ENCODE results near the gene SYTL3. TPM values are rescaled to one million over a fixed set of nuclear protein-coding genes. Genes with fewer than 3 reads are reported as not detected.

Gene SYTL3
- total and polyA plus RNA-seq, 2 donors from 2014 or later = 3.1 to 16.0 TPM

GRCh38 chr6:158783167-158783450 lies 133.3 kb downstream of the SYTL3 start:
- Histone ChIP-seq H3K36me3 (ENCODE audit: control insufficient read depth in 2 of 3, insufficient read depth in 3 of 3, low read length in 3 of 3) (peaks cover 6 to 80% (median 33%) of the 10 kb centered on the region in 3 donors), H3K27me3 (ENCODE audit: control insufficient read depth, insufficient read depth, low read length) (no peaks in the 10 kb centered on the region), H3K4me3 (ENCODE audit: low read length in 3 of 3) (no peak overlapping the region), H3K9me3 (ENCODE audit: control insufficient read depth in 2 of 3, insufficient read depth in 1 of 3, low read length in 3 of 3) (no peaks in the 10 kb centered on the region), H3K4me1 (ENCODE audit: control insufficient read depth in 2 of 3, insufficient read depth in 2 of 3, low read depth in 1 of 3, low read length in 3 of 3) (peaks cover 6 to 26% (median 9%) of the 10 kb centered on the region in 3 donors), H3K27ac (ENCODE audit: low read depth in 2 of 2, low read length in 2 of 2) (no peak overlapping the region), H3K9ac (ENCODE audit: low read length in 3 of 3) (no peak overlapping the region)
- intact Hi-C loops (cut with DNase I) = no loop called here
- DNase-seq = no peak
- no peak for FAIRE-seq
- no peak for TF ChIP-seq CTCF (IDR thresholded peaks at IDR 0.05; ENCODE audit: borderline replicate concordance, extremely low read depth, insufficient read depth)

GRCh38 chr6:158783851-158784250 lies 134.0 kb downstream of the SYTL3 start:
- peaks cover 6 to 28% (median 9%) of the 10 kb centered on the region in 3 donors for H3K4me1 ChIP-seq (ENCODE audit: control insufficient read depth in 2 of 3, insufficient read depth in 2 of 3, low read depth in 1 of 3, low read length in 3 of 3)
- TF ChIP-seq CTCF (IDR thresholded peaks at IDR 0.05; ENCODE audit: borderline replicate concordance, extremely low read depth, insufficient read depth) = no peak
- peaks cover 6 to 77% (median 30%) of the 10 kb centered on the region in 3 donors for H3K36me3 ChIP-seq (ENCODE audit: control insufficient read depth in 2 of 3, insufficient read depth in 3 of 3, low read length in 3 of 3)
- H3K27me3 ChIP-seq (ENCODE audit: control insufficient read depth, insufficient read depth, low read length) = no peaks in the 10 kb centered on the region
- H3K27ac ChIP-seq (ENCODE audit: low read depth in 2 of 2, low read length in 2 of 2) = no peak overlapping the region
- H3K9ac ChIP-seq (ENCODE audit: low read length in 3 of 3) = no peak overlapping the region
- FAIRE-seq (no peak), DNase-seq (no peak)
- H3K9me3 ChIP-seq (ENCODE audit: control insufficient read depth in 2 of 3, insufficient read depth in 1 of 3, low read length in 3 of 3) = no peaks in the 10 kb centered on the region
- H3K4me3 ChIP-seq (ENCODE audit: low read length in 3 of 3) = no peak overlapping the region
- intact Hi-C loops (cut with DNase I) = no loop called here

- H3K36me3 ChIP-seq (ENCODE audit: control insufficient read depth in 2 of 3, insufficient read depth in 3 of 3, low read length in 3 of 3) = peaks cover 6 to 72% (median 34%) of the 10 kb centered on the region in 3 donors
- DNase-seq (no peak), FAIRE-seq (no peak)
- no peaks in the 10 kb centered on the region for H3K9me3 ChIP-seq (ENCODE audit: control insufficient read depth in 2 of 3, insufficient read depth in 1 of 3, low read length in 3 of 3)
- no peaks in the 10 kb centered on the region for H3K27me3 ChIP-seq (ENCODE audit: control insufficient read depth, insufficient read depth, low read length)
- H3K4me1 ChIP-seq (ENCODE audit: control insufficient read depth in 2 of 3, insufficient read depth in 2 of 3, low read depth in 1 of 3, low read length in 3 of 3) = peaks cover 6 to 28% (median 9%) of the 10 kb centered on the region in 3 donors
- no peak overlapping the region for H3K9ac ChIP-seq (ENCODE audit: low read length in 3 of 3)
- H3K4me3 ChIP-seq (ENCODE audit: low read length in 3 of 3) = no peak overlapping the region
- TF ChIP-seq CTCF (IDR thresholded peaks at IDR 0.05; ENCODE audit: borderline replicate concordance, extremely low read depth, insufficient read depth) = no peak
- intact Hi-C loops (cut with DNase I) = no loop called here
- no peak overlapping the region for H3K27ac ChIP-seq (ENCODE audit: low read depth in 2 of 2, low read length in 2 of 2)
Measured at GRCh38 chr6:158784505-158784904, 134.7 kb downstream of the SYTL3 start.

GRCh38 chr6:158785036-158785435 lies 135.2 kb downstream of the SYTL3 start:
- FAIRE-seq (no peak), DNase-seq (peak in 1 of 5 donors; percentile 67)
- no peak for TF ChIP-seq CTCF (IDR thresholded peaks at IDR 0.05; ENCODE audit: borderline replicate concordance, extremely low read depth, insufficient read depth)
- H3K4me3 ChIP-seq (ENCODE audit: low read length in 3 of 3) = no peak overlapping the region
- no peak overlapping the region for H3K9ac ChIP-seq (ENCODE audit: low read length in 3 of 3)
- H3K27me3 ChIP-seq (ENCODE audit: control insufficient read depth, insufficient read depth, low read length) = no peaks in the 10 kb centered on the region
- intact Hi-C loops (cut with DNase I) = no loop called here
- peaks cover 6 to 32% (median 9%) of the 10 kb centered on the region in 3 donors for H3K4me1 ChIP-seq (ENCODE audit: control insufficient read depth in 2 of 3, insufficient read depth in 2 of 3, low read depth in 1 of 3, low read length in 3 of 3)
- H3K36me3 ChIP-seq (ENCODE audit: control insufficient read depth in 2 of 3, insufficient read depth in 3 of 3, low read length in 3 of 3) = peaks cover 6 to 72% (median 34%) of the 10 kb centered on the region in 3 donors
- H3K27ac ChIP-seq (ENCODE audit: low read depth in 2 of 2, low read length in 2 of 2) = no peak overlapping the region
- H3K9me3 ChIP-seq (ENCODE audit: control insufficient read depth in 2 of 3, insufficient read depth in 1 of 3, low read length in 3 of 3) = no peaks in the 10 kb centered on the region
